SK-N-SH treated with all-trans-retinoic acid at 6 μM for 48 hours (cell line): ENCODE results near the gene PHKG2.

Experiments
- ATAC-seq: fragments of 200-7000 bp; cut with Tn5 transposase; 3 replicates; pipeline ENCODE4 v1.9.1; 2020; ENCODE audit warnings: mild to moderate bottlenecking, moderate library complexity
- ARNTL ChIP-seq: fragments of 450-650 bp; formaldehyde crosslinking; IDR thresholded peaks from 2 replicates; pipeline ENCODE4 v1.5.0; 2020; ENCODE audit warnings: low read depth, mild to moderate bottlenecking, moderate library complexity, borderline replicate concordance
- BACH2 ChIP-seq: fragments of 250-450 bp; sonication (Bioruptor Pico); IDR thresholded peaks from 2 replicates; pipeline ENCODE4 v1.9.0; 2021; ENCODE audit warnings: mild to moderate bottlenecking, borderline replicate concordance
- CSDC2 ChIP-seq: fragments of 250-450 bp; sonication (Bioruptor Pico); IDR thresholded peaks from 2 replicates; pipeline ENCODE4 v1.5.0; 2020; ENCODE audit warnings: mild to moderate bottlenecking, moderate library complexity
- ESRRG ChIP-seq: fragments of 250-450 bp; sonication (Bioruptor Pico); IDR thresholded peaks from 2 replicates; pipeline ENCODE4 v1.6.1; 2021; ENCODE audit warnings: mild to moderate bottlenecking
- GLIS3 ChIP-seq: fragments of 250-450 bp; sonication (Bioruptor Pico); IDR thresholded peaks from 2 replicates; pipeline ENCODE4 v1.5.0; 2020; ENCODE audit warnings: mild to moderate bottlenecking, moderate library complexity
- ISL1 ChIP-seq: fragments of 250-450 bp; sonication (Bioruptor Pico); IDR thresholded peaks from 2 replicates; pipeline ENCODE4 v2.1.2; 2022; ENCODE audit warnings: mild to moderate bottlenecking, moderate library complexity
- PPARA ChIP-seq: fragments of 250-450 bp; sonication (Bioruptor Pico); IDR thresholded peaks from 2 replicates; pipeline ENCODE4 v1.5.0; 2020; ENCODE audit warnings: mild to moderate bottlenecking, borderline replicate concordance
- SNAI2 ChIP-seq: fragments of 250-450 bp; sonication (Bioruptor Pico); IDR thresholded peaks from 2 replicates; pipeline ENCODE4 v1.5.0; 2020; ENCODE audit warnings: mild to moderate bottlenecking, moderate library complexity
- TCF4 ChIP-seq: fragments of 250-450 bp; sonication (Bioruptor Pico); IDR thresholded peaks from 2 replicates; pipeline ENCODE4 v1.8.0; 2021; ENCODE audit warnings: mild to moderate bottlenecking, moderate library complexity, borderline replicate concordance
- TOX ChIP-seq: fragments of 250-450 bp; sonication (Bioruptor Pico); IDR thresholded peaks from 2 replicates; pipeline ENCODE4 v1.8.0; 2021; ENCODE audit warnings: mild to moderate bottlenecking, moderate library complexity, borderline replicate concordance
- ZC3H10 ChIP-seq: fragments of 250-450 bp; sonication (Bioruptor Pico); IDR thresholded peaks from 2 replicates; pipeline ENCODE4 v1.5.1; 2021; ENCODE audit warnings: mild to moderate bottlenecking, moderate library complexity
- ZFP3 ChIP-seq: fragments of 250-450 bp; sonication (Bioruptor Pico); IDR thresholded peaks from 2 replicates; pipeline ENCODE4 v1.5.0; 2020; ENCODE audit warnings: mild to moderate bottlenecking, moderate library complexity
- ZNF565 ChIP-seq: fragments of 450-650 bp; formaldehyde crosslinking; conservative IDR thresholded peaks from 2 replicates; pipeline ENCODE4 v1.5.0; 2020; ENCODE audit warnings: low read depth, mild to moderate bottlenecking, moderate library complexity
- ZNF70 ChIP-seq: fragments of 450-650 bp; formaldehyde crosslinking; IDR thresholded peaks from 2 replicates; pipeline ENCODE4 v1.5.0; 2020; ENCODE audit warnings: mild to moderate bottlenecking, moderate library complexity
- TF ChIP-seq, protein P1 (sequence below): fragments of 250-450 bp; sonication (Bioruptor Pico); IDR thresholded peaks from 2 replicates; pipeline ENCODE4 v1.5.1; 2021; ENCODE audit warnings: mild to moderate bottlenecking, moderate library complexity
- TF ChIP-seq, protein P2 (sequence below): fragments of 250-450 bp; sonication (Bioruptor Pico); IDR thresholded peaks from 2 replicates; pipeline ENCODE4 v1.5.1; 2020; ENCODE audit warnings: low read depth, mild to moderate bottlenecking, moderate library complexity
- TF ChIP-seq, protein P3 (sequence below): fragments of 250-450 bp; sonication (Bioruptor Pico); IDR thresholded peaks from 2 replicates; pipeline ENCODE4 v1.8.0; 2021; ENCODE audit warnings: low read depth, mild to moderate bottlenecking, moderate library complexity, borderline replicate concordance
- TF ChIP-seq, protein P4 (sequence below): fragments of 250-450 bp; sonication (Bioruptor Pico); IDR thresholded peaks from 2 replicates; pipeline ENCODE4 v1.5.0; 2020; ENCODE audit warnings: mild to moderate bottlenecking, moderate library complexity
- TF ChIP-seq, protein P5 (sequence below): fragments of 250-450 bp; sonication (Bioruptor Pico); IDR thresholded peaks from 2 replicates; pipeline ENCODE4 v1.8.0; 2020; ENCODE audit warnings: mild to moderate bottlenecking, moderate library complexity, borderline replicate concordance

The PHKG2 gene

DNA sequence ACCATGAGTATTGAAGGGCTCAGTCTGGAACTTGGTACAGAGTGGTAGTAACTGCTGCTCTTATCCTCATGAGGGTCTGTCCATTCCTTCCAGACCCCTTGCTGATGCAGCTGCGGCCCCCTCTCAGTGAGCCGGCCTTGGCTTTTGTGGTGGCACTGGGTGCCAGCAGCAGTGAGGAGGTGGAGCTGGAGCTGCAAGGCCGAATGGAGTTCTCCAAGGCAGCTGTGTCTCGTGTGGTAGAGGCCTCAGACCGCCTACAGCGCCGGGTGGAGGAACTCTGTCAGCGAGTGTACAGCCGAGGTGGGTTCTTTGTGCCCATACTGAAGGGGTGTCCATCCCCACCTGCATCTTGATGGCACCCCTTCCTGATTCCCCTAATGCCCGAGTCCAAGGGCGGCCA lies 15.9 kb downstream of the PHKG2 start:
- TF ChIP-seq, protein P1, sequence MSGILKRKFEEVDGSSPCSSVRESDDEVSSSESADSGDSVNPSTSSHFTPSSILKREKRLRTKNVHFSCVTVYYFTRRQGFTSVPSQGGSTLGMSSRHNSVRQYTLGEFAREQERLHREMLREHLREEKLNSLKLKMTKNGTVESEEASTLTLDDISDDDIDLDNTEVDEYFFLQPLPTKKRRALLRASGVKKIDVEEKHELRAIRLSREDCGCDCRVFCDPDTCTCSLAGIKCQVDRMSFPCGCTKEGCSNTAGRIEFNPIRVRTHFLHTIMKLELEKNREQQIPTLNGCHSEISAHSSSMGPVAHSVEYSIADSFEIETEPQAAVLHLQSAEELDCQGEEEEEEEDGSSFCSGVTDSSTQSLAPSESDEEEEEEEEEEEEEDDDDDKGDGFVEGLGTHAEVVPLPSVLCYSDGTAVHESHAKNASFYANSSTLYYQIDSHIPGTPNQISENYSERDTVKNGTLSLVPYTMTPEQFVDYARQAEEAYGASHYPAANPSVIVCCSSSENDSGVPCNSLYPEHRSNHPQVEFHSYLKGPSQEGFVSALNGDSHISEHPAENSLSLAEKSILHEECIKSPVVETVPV (CRISPR knock-in tag): no peak
- TF ChIP-seq ZNF565 (CRISPR knock-in tag): no peak
- TF ChIP-seq SNAI2 (CRISPR knock-in tag): no peak
- no peak for ATAC-seq

DNA sequence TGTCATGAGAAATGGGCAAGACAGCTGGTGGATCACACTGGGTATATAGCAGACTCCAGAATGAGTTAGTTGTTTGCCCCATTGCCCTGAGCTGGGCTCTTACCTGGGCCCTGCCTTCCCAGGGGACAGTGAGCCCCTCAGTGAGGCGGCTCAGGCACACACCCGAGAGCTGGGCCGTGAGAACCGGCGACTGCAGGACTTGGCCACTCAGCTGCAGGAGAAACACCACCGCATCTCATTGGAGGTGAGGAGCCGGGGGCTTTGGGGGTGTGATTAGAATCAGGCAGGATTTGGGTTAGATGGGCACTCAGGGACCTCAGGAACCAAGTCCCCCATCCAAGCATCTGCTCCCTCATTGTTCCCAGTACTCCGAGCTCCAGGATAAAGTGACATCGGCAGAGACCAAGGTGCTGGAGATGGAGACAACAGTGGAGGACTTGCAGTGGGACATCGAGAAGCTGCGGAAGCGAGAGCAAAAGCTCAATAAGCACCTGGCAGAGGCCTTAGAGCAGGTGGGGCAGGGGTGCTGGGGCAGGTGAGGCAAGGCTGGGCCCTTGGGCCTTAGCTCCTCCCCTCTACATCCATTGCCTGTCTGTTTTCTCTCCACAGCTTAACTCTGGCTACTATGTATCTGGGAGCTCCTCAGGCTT lies 16.7 kb downstream of the PHKG2 start:
- TF ChIP-seq ARNTL (CRISPR knock-in tag) (no peak), TOX (CRISPR knock-in tag) (no peak), TCF4 (CRISPR knock-in tag) (no peak), GLIS3 (CRISPR knock-in tag) (no peak), ZFP3 (no peak), PPARA (CRISPR knock-in tag) (no peak), ESRRG (no peak), CSDC2 (CRISPR knock-in tag) (no peak), ISL1 (no peak), SNAI2 (CRISPR knock-in tag) (no peak), ZC3H10 (CRISPR knock-in tag) (no peak), BACH2 (no peak), ZNF565 (CRISPR knock-in tag) (no peak)
- TF ChIP-seq, protein P2, sequence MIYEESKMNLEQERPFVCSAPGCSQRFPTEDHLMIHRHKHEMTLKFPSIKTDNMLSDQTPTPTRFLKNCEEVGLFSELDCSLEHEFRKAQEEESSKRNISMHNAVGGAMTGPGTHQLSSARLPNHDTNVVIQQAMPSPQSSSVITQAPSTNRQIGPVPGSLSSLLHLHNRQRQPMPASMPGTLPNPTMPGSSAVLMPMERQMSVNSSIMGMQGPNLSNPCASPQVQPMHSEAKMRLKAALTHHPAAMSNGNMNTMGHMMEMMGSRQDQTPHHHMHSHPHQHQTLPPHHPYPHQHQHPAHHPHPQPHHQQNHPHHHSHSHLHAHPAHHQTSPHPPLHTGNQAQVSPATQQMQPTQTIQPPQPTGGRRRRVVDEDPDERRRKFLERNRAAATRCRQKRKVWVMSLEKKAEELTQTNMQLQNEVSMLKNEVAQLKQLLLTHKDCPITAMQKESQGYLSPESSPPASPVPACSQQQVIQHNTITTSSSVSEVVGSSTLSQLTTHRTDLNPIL (CRISPR knock-in tag): no peak
- TF ChIP-seq, protein P3, sequence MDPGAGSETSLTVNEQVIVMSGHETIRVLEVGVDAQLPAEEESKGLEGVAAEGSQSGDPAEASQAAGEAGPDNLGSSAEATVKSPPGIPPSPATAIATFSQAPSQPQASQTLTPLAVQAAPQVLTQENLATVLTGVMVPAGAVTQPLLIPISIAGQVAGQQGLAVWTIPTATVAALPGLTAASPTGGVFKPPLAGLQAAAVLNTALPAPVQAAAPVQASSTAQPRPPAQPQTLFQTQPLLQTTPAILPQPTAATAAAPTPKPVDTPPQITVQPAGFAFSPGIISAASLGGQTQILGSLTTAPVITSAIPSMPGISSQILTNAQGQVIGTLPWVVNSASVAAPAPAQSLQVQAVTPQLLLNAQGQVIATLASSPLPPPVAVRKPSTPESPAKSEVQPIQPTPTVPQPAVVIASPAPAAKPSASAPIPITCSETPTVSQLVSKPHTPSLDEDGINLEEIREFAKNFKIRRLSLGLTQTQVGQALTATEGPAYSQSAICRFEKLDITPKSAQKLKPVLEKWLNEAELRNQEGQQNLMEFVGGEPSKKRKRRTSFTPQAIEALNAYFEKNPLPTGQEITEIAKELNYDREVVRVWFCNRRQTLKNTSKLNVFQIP (CRISPR knock-in tag): no peak
- TF ChIP-seq, protein P4, sequence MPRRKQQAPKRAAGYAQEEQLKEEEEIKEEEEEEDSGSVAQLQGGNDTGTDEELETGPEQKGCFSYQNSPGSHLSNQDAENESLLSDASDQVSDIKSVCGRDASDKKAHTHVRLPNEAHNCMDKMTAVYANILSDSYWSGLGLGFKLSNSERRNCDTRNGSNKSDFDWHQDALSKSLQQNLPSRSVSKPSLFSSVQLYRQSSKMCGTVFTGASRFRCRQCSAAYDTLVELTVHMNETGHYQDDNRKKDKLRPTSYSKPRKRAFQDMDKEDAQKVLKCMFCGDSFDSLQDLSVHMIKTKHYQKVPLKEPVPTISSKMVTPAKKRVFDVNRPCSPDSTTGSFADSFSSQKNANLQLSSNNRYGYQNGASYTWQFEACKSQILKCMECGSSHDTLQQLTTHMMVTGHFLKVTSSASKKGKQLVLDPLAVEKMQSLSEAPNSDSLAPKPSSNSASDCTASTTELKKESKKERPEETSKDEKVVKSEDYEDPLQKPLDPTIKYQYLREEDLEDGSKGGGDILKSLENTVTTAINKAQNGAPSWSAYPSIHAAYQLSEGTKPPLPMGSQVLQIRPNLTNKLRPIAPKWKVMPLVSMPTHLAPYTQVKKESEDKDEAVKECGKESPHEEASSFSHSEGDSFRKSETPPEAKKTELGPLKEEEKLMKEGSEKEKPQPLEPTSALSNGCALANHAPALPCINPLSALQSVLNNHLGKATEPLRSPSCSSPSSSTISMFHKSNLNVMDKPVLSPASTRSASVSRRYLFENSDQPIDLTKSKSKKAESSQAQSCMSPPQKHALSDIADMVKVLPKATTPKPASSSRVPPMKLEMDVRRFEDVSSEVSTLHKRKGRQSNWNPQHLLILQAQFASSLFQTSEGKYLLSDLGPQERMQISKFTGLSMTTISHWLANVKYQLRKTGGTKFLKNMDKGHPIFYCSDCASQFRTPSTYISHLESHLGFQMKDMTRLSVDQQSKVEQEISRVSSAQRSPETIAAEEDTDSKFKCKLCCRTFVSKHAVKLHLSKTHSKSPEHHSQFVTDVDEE: no peak
- TF ChIP-seq, protein P5, sequence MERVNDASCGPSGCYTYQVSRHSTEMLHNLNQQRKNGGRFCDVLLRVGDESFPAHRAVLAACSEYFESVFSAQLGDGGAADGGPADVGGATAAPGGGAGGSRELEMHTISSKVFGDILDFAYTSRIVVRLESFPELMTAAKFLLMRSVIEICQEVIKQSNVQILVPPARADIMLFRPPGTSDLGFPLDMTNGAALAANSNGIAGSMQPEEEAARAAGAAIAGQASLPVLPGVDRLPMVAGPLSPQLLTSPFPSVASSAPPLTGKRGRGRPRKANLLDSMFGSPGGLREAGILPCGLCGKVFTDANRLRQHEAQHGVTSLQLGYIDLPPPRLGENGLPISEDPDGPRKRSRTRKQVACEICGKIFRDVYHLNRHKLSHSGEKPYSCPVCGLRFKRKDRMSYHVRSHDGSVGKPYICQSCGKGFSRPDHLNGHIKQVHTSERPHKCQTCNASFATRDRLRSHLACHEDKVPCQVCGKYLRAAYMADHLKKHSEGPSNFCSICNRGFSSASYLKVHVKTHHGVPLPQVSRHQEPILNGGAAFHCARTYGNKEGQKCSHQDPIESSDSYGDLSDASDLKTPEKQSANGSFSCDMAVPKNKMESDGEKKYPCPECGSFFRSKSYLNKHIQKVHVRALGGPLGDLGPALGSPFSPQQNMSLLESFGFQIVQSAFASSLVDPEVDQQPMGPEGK (CRISPR knock-in tag): no peak
- no peak for ATAC-seq

DNA sequence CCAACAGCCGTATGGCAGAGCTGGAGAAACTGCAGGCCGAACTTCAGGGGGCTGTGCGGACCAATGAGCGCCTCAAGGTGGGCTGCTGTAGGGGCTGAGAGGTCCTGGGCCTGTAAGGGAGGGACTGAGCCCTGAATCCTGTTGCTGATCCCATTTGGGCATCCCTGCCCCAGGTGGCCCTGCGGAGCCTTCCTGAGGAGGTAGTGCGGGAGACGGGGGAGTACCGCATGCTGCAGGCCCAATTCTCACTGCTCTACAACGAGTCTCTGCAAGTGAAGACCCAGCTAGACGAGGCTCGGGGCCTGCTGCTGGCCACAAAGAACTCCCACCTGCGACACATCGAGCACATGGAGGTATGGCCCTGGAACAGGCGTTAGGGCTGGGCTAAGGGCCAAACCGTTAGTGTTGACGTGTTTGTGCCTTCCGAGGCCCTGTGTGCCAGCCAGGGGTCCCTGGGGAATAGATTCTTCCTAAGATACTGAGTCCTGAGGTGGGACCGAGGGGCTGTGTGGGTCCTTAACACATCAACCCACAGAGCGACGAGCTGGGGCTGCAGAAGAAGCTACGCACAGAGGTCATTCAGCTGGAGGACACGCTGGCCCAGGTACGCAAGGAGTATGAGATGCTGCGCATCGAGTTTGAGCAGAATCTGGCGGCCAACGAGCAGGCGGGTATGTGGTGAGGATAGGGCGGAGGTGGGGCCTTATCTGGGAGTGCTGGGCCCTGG lies 18.1 kb downstream of the PHKG2 start:
- TF ChIP-seq CSDC2 (CRISPR knock-in tag): no peak
- TF ChIP-seq SNAI2 (CRISPR knock-in tag): no peak
- TF ChIP-seq ZNF70 (CRISPR knock-in tag): no peak
- no peak for ATAC-seq
